GM21529 (cell line): ENCODE results near the gene FXYD1.

Source experiments
- ATAC-seq: cut with Tn5 transposase; IDR thresholded peaks from one replicate; pipeline ENCODE4 v1.9.1; 2021; ENCODE audit not compliant: unreplicated experiment

Gene FXYD1

GRCh38 chr19:35106898-35107541, 31.6 kb upstream of the FXYD1 start:
- ATAC-seq, result no peak

- ATAC-seq, result no peak
Observed at GRCh38 chr19:35107545-35107944, 31.1 kb upstream of the FXYD1 start.

GRCh38 chr19:35108730-35109129, 29.9 kb upstream of the FXYD1 start:
- no peak for ATAC-seq

GRCh38 chr19:35109395-35110112, 29.1 kb upstream of the FXYD1 start:
- no peak for ATAC-seq

GRCh38 chr19:35110974-35111373, 27.6 kb upstream of the FXYD1 start:
- no peak for ATAC-seq

GRCh38 chr19:35112995-35113688, 25.5 kb upstream of the FXYD1 start:
- no peak for ATAC-seq

- ATAC-seq, result no peak
Observed at GRCh38 chr19:35114353-35115176, 24.1 kb upstream of the FXYD1 start.

GRCh38 chr19:35115177-35115951, 23.3 kb upstream of the FXYD1 start, which contains the start of gene FXYD3:
TSS of gene FXYD3 (plus strand) at chr19:35115823. CDS start at chr19:35119377, 3,554 bp downstream.
- ATAC-seq, result no peak

- ATAC-seq, result no peak
Observed at GRCh38 chr19:35116072-35116801, 22.4 kb upstream of the FXYD1 start.

GRCh38 chr19:35117116-35117515, 21.5 kb upstream of the FXYD1 start:
- ATAC-seq, result no peak

GRCh38 chr19:35117799-35118198, 20.8 kb upstream of the FXYD1 start:
- ATAC-seq, result no peak

GRCh38 chr19:35118268-35119020, 20.2 kb upstream of the FXYD1 start:
- ATAC-seq, result no peak

GRCh38 chr19:35119091-35119490, 19.5 kb upstream of the FXYD1 start:
- ATAC-seq, result no peak

GRCh38 chr19:35119578-35120155, 19.0 kb upstream of the FXYD1 start:
- ATAC-seq, result no peak

- ATAC-seq, result no peak
Observed at GRCh38 chr19:35120492-35120891, 18.1 kb upstream of the FXYD1 start.

GRCh38 chr19:35120898-35121297, 17.7 kb upstream of the FXYD1 start:
- ATAC-seq, result no peak

GRCh38 chr19:35122687-35123551, 15.7 kb upstream of the FXYD1 start:
- no peak for ATAC-seq

- ATAC-seq, result no peak
Observed at GRCh38 chr19:35123573-35123972, 15.1 kb upstream of the FXYD1 start.
